SK-N-SH (cell line): Measurements from ENCODE around the gene KDSR. TPM values are rescaled to one million over a fixed set of nuclear protein-coding genes. Genes with fewer than 3 reads are reported as not detected.

Source experiments
- CTCF ChIA-PET: fragments of 300-600, 350-600 bp; formaldehyde crosslinking; extraction: SDS; loops from one replicate; lab custom pipeline; 2021; lab: Yijun Ruan, JAX
- POLR2A ChIA-PET: fragments of 350-600 bp; sonication (Branson Sonifier 250); formaldehyde crosslinking; extraction: SDS; loops from one replicate; lab custom pipeline; 2020; ENCODE audit warnings: antibody characterized with exemption, inconsistent platforms; lab: Yijun Ruan, JAX
- DNase-seq: peaks from one replicate; pipeline ENCODE4 v3.0.0; 2012
- H2AFZ ChIP-seq: fragments of 200-600 bp; sonication (generic); 2 replicates; pipeline ENCODE4 v1.8.1; 2016; ENCODE audit warnings: antibody characterized with exemption, mild to moderate bottlenecking, low read depth
- H3F3A ChIP-seq: fragments of 200-600 bp; sonication (generic); replicated peaks from 2 replicates; pipeline ENCODE3; 2016; ENCODE audit warnings: antibody characterized with exemption, mild to moderate bottlenecking; ENCODE audit not compliant: insufficient read depth
- H3K27ac ChIP-seq, 2 experiments: fragments of 200-500 bp in 1 of 2; fragments of 200-600 bp in 1 of 2; sonication (Bioruptor generic) in 1 of 2; sonication (generic), shearing (Covaris generic) in 1 of 2; 2 replicates each; pipeline versions ENCODE4 v1.5.1 to v1.6.1; 2014 to 2016; ENCODE audit warnings: low read depth in 2 of 2, inconsistent platforms in 1 of 2, low read length in 1 of 2, mild to moderate bottlenecking in 1 of 2, mixed read lengths in 1 of 2
- H3K27me3 ChIP-seq: fragments of 200-600 bp; sonication (generic), shearing (Covaris generic); 2 replicates; pipeline ENCODE4 v1.6.1; 2016; ENCODE audit warnings: mixed run types; ENCODE audit not compliant: insufficient read depth
- H3K36me3 ChIP-seq, 2 experiments: fragments of 200-500 bp in 1 of 2; fragments of 200-600 bp in 1 of 2; sonication (Bioruptor generic) in 1 of 2; sonication (generic) in 1 of 2; replicated peaks in 1 of 2; 2 replicates each; pipeline versions ENCODE3 to v1.5.1; 2014 to 2016; ENCODE audit warnings: low read length in 1 of 2, mild to moderate bottlenecking in 1 of 2; ENCODE audit not compliant: insufficient read depth in 2 of 2, control insufficient read depth in 1 of 2
- H3K4me1 ChIP-seq, 2 experiments: fragments of 200-500 bp in 1 of 2; fragments of 200-600 bp in 1 of 2; sonication (Bioruptor generic) in 1 of 2; sonication (generic), shearing (Covaris generic) in 1 of 2; 2 replicates each; pipeline versions ENCODE4 v1.5.1 to v1.6.1; 2014 to 2016; ENCODE audit warnings: low read depth in 1 of 2, low read length in 1 of 2, mixed run types in 1 of 2; ENCODE audit not compliant: insufficient read depth in 2 of 2, control insufficient read depth in 1 of 2
- H3K4me2 ChIP-seq: fragments of 200-600 bp; sonication (generic), shearing (Covaris generic); 2 replicates; pipeline ENCODE4 v1.6.1; 2017; ENCODE audit warnings: mixed run types
- H3K4me3 ChIP-seq, 2 experiments: fragments of 200-500 bp in 1 of 2; fragments of 200-600 bp in 1 of 2; sonication (Bioruptor generic) in 1 of 2; sonication (generic), shearing (Covaris generic) in 1 of 2; 2 replicates each; pipeline versions ENCODE4 v1.5.1 to v1.8.1; 2014 to 2016; ENCODE audit warnings: low read depth in 2 of 2, inconsistent platforms in 1 of 2, low read length in 1 of 2, mild to moderate bottlenecking in 1 of 2, mixed read lengths in 1 of 2, moderate library complexity in 1 of 2
- H3K79me2 ChIP-seq: fragments of 200-600 bp; sonication (generic); 2 replicates; pipeline ENCODE4 v1.8.1; 2017; ENCODE audit warnings: mild to moderate bottlenecking; ENCODE audit not compliant: insufficient read depth
- H3K9ac ChIP-seq: fragments of 200-600 bp; sonication (generic); 2 replicates; pipeline ENCODE4 v1.6.1; 2017; ENCODE audit warnings: mixed run types
- H3K9me2 ChIP-seq: fragments of 200-600 bp; sonication (generic); 2 replicates; pipeline ENCODE4 v1.6.1; 2017; ENCODE audit warnings: mixed run types
- H3K9me3 ChIP-seq: fragments of 200-600 bp; sonication (generic); 2 replicates; pipeline ENCODE4 v1.6.1; 2017; ENCODE audit warnings: mixed run types, mild to moderate bottlenecking, moderate library complexity
- H4K20me1 ChIP-seq: fragments of 200-600 bp; sonication (generic); 2 replicates; pipeline ENCODE4 v1.6.1; 2017; ENCODE audit warnings: mild to moderate bottlenecking, mixed run types; ENCODE audit not compliant: insufficient read depth
- CTCF ChIP-seq: fragments of 200-600 bp; sonication (generic); IDR thresholded peaks from 2 replicates; pipeline ENCODE4 v1.6.1; 2017; ENCODE audit warnings: antibody characterized with exemption, mild to moderate bottlenecking, moderate library complexity
- FOSL2 ChIP-seq: IDR thresholded peaks from 2 replicates; pipeline ENCODE4 v1.4.0; 2012; ENCODE audit warnings: low read depth, mild to moderate bottlenecking, moderate library complexity, borderline replicate concordance
- FOXM1 ChIP-seq: IDR thresholded peaks from 2 replicates; pipeline ENCODE4 v1.4.0; 2012; ENCODE audit warnings: low read depth, mild to moderate bottlenecking
- GABPA ChIP-seq: IDR thresholded peaks from 2 replicates; pipeline ENCODE4 v1.4.0; 2012; ENCODE audit warnings: low read depth, mild to moderate bottlenecking
- GATA2 ChIP-seq: sonication (generic); formaldehyde crosslinking; IDR thresholded peaks from 2 replicates; pipeline ENCODE4 v1.5.0; 2020; ENCODE audit warnings: mild to moderate bottlenecking, missing genetic modification reagents
- IRF3 ChIP-seq: fragments of 150-350 bp; IDR thresholded peaks from 2 replicates; pipeline ENCODE4 v1.6.1; 2016; ENCODE audit warnings: mild to moderate bottlenecking, low read depth, low read length
- JUND ChIP-seq: IDR thresholded peaks from 2 replicates; pipeline ENCODE4 v1.4.0; 2012
- MAX ChIP-seq: IDR thresholded peaks from 2 replicates; pipeline ENCODE4 v1.4.0; 2012; ENCODE audit warnings: low read depth
- MXI1 ChIP-seq: IDR thresholded peaks from 2 replicates; pipeline ENCODE4 v1.6.1; 2012; ENCODE audit warnings: mild to moderate bottlenecking, low read depth, low read length, improper control_type of control experiment
- NFIC ChIP-seq: IDR thresholded peaks from 2 replicates; pipeline ENCODE4 v1.4.0; 2012; ENCODE audit warnings: borderline replicate concordance
- NRF1 ChIP-seq: IDR thresholded peaks from 2 replicates; pipeline ENCODE4 v1.6.1; 2012; ENCODE audit warnings: low read depth, mild to moderate bottlenecking, low read length
- PBX3 ChIP-seq: IDR thresholded peaks from 2 replicates; pipeline ENCODE4; 2012
- POLR2AphosphoS5 ChIP-seq: IDR thresholded peaks from 2 replicates; pipeline ENCODE4 v1.6.1; 2012; ENCODE audit warnings: low read depth, low read length
- RXRA ChIP-seq: IDR thresholded peaks from 2 replicates; pipeline ENCODE4 v1.4.0; 2012; ENCODE audit warnings: low read depth, mild to moderate bottlenecking, borderline replicate concordance
- SIN3A ChIP-seq: IDR thresholded peaks from 2 replicates; pipeline ENCODE4 v1.6.1; 2012; ENCODE audit warnings: low read depth, mild to moderate bottlenecking, low read length, moderate library complexity, borderline replicate concordance
- TAF1 ChIP-seq: IDR thresholded peaks from 2 replicates; pipeline ENCODE4 v1.6.1; 2012; ENCODE audit warnings: low read depth, mild to moderate bottlenecking, low read length, moderate library complexity, borderline replicate concordance
- TCF12 ChIP-seq: IDR thresholded peaks from 2 replicates; pipeline ENCODE4 v1.4.0; 2012
- TEAD4 ChIP-seq: IDR thresholded peaks from 2 replicates; pipeline ENCODE4 v1.4.0; 2012; ENCODE audit warnings: mild to moderate bottlenecking, borderline replicate concordance; ENCODE audit not compliant: insufficient read depth
- YY1 ChIP-seq: IDR thresholded peaks from 2 replicates; pipeline ENCODE4 v1.4.0; 2012; ENCODE audit warnings: low read depth, mild to moderate bottlenecking
- ZBTB33 ChIP-seq: IDR thresholded peaks from 2 replicates; pipeline ENCODE4 v1.4.0; 2012; ENCODE audit warnings: low read depth, borderline replicate concordance
- WGBS: methylation state at CpG from one replicate; pipeline ENCODE4 v1.1.6; 2017; ENCODE audit warnings: low lambda C conversion rate; 5-methylcytosine and 5-hydroxymethylcytosine counted together
- polyA plus RNA-seq, 3 experiments: library from polyadenylated mRNA; depleted of rRNA; stranded (reverse); fragments of >200 nt; gene quantifications; 2 replicates each; pipeline ENCODE4 v1.2.3, GENCODE V29; 2012

The KDSR gene
- polyA plus RNA-seq, 1 of the 3 experiments (the other 2 are of a cell fraction) = 22.3 TPM

GRCh38 chr18:63366213-63367052 lies 573 bp downstream of the KDSR start:
- no peaks in the 10 kb centered on the region for H3K9me2 ChIP-seq
- peaks cover 26% of the 10 kb centered on the region for H4K20me1 ChIP-seq
- TF ChIP-seq NFIC (peak; percentile 50; the same call in 1 of the 2 replicates), IRF3 (no peak), POLR2AphosphoS5 (no peak), GABPA (no peak), FOXM1 (no peak), TAF1 (no peak; the same call in 1 of the 2 replicates), TCF12 (peak; percentile 26; the same call in 1 of the 2 replicates), MAX (0 out of 2 replicates have a peak, but pooled peaks have one; percentile 45), TEAD4 (no peak), NRF1 (no peak), SIN3A (no peak; the same call in 1 of the 2 replicates), RXRA (no peak), ZBTB33 (no peak), GATA2 (CRISPR knock-in tag) (no peak), FOSL2 (peak; percentile 66; the same call in 1 of the 2 replicates), MXI1 (0 out of 2 replicates have a peak, but pooled peaks have one; percentile 19), PBX3 (0 out of 2 replicates have a peak, but pooled peaks have one; percentile 39), JUND (peak; percentile 45; the same call in 1 of the 2 replicates), CTCF (no peak), YY1 (no peak)
- TF ChIP-seq, all 33 proteins: peak for 7
- ChIA-PET CTCF (interaction anchor here (1.0 to 2.3 kb wide), 3 partner anchors 26 to 72 kb away, joined by 3 to 11 read pairs (median 10); no protein-coding TSS in a partner anchor), POLR2A (interaction anchor here (1.0 to 1.4 kb wide), 2 partner anchors 10 to 56 kb away, joined by 3 to 8 read pairs; partner anchors contain the start of gene VPS4B)
- H3K9me3 ChIP-seq = no peaks in the 10 kb centered on the region
- H3K27me3 ChIP-seq = no peaks in the 10 kb centered on the region
- H3K4me2 ChIP-seq = peak overlapping the region; percentile 94
- peak overlapping the region; percentile 71; the same call in 1 of the 2 replicates for H2AFZ ChIP-seq
- DNase-seq = peak; percentile 76
- peaks cover 13% of the 10 kb centered on the region for H3F3A ChIP-seq
- peaks cover 52% of the 10 kb centered on the region for H3K79me2 ChIP-seq
- peak overlapping the region; percentile 92 for H3K9ac ChIP-seq
- WGBS = 0% methylated on average over 16 of the region's 65 CpGs
- H3K4me1 ChIP-seq = peaks cover 3 to 7% of the 10 kb centered on the region in 2 experiments; a peak in 3 of 4 replicates
- H3K36me3 ChIP-seq = peaks cover 10 to 13% of the 10 kb centered on the region in 2 experiments
- peak overlapping the region; percentile 77 to 93 for H3K4me3 ChIP-seq
- peak overlapping the region; percentile 83 to 97 for H3K27ac ChIP-seq
